ENCODE results near the gene B9D1. TPM values are rescaled to one million over a fixed set of nuclear protein-coding genes. Genes with fewer than 3 reads are reported as not detected.
A peak's percentile ranks its signal among the peaks of the same experiment; 100 is the strongest.

Gene B9D1
- total and polyA plus RNA-seq, 9 of the 15 experiments (the other 6 are each of a cell fraction or from before 2014, with no cell fraction given), result 8.9 to 28.0 (median 17.9) TPM

- TF ChIP-seq SRSF9 (IDR thresholded peaks at IDR 0.05; ENCODE audit: borderline replicate concordance, low read depth, low read length) (no peak), JUND (IDR thresholded peaks at IDR 0.05; ENCODE audit: borderline replicate concordance, low read depth, low read length) (peak; percentile 86), JUND (tag; IDR thresholded peaks at IDR 0.05; ENCODE audit: borderline replicate concordance, low read depth, low read length) (peak; percentile 75; the same call in 2 of the 3 replicates), ZNF217 (CRISPR knock-in tag; IDR thresholded peaks at IDR 0.05) (no peak), NBN (IDR thresholded peaks at IDR 0.05; ENCODE audit: low read depth) (no peak), DDX20 (tag; IDR thresholded peaks at IDR 0.05; ENCODE audit: low read depth) (no peak), SMARCA4 (IDR thresholded peaks at IDR 0.05) (peak; percentile 88), NR1H2 (CRISPR knock-in tag; IDR thresholded peaks at IDR 0.05) (no peak), MEIS2 (IDR thresholded peaks at IDR 0.05; ENCODE audit: partially characterized antibody) (peak; percentile 91), SMARCC2 (IDR thresholded peaks at IDR 0.05; ENCODE audit: low read depth) (peak; percentile 67; the same call in 1 of the 2 replicates), ZNF766 (CRISPR knock-in tag; conservative IDR thresholded peaks at IDR 0.05) (no peak), POLR2G (IDR thresholded peaks at IDR 0.05; ENCODE audit: low read depth, low read length) (0 out of 2 replicates have a peak, but pooled peaks have one; percentile 29), CBX5 (IDR thresholded peaks at IDR 0.05; ENCODE audit: borderline replicate concordance, low read depth) (no peak), VEZF1 (CRISPR knock-in tag; IDR thresholded peaks at IDR 0.05) (no peak), GTF2F1 (IDR thresholded peaks at IDR 0.05; ENCODE audit: low read depth, low read length) (no peak), ZNF239 (CRISPR knock-in tag; IDR thresholded peaks at IDR 0.05) (no peak), SRF (CRISPR knock-in tag; IDR thresholded peaks at IDR 0.05) (no peak), GATAD2B (IDR thresholded peaks at IDR 0.05; ENCODE audit: borderline replicate concordance) (no peak), ZNF224 (CRISPR knock-in tag; IDR thresholded peaks at IDR 0.05) (no peak), HOMEZ (CRISPR knock-in tag; IDR thresholded peaks at IDR 0.05) (no peak), NFE2L1 (tag; IDR thresholded peaks at IDR 0.05; ENCODE audit: borderline replicate concordance, low read depth) (peak; percentile 49; the same call in 1 of the 2 replicates), RBFOX2 (IDR thresholded peaks at IDR 0.05; ENCODE audit: low read depth, low read length) (no peak), ZNF707 (CRISPR knock-in tag; conservative IDR thresholded peaks at IDR 0.05) (no peak), ELF1 (tag; IDR thresholded peaks at IDR 0.05) (no peak), LARP7 (IDR thresholded peaks at IDR 0.05) (no peak), ATF7 (IDR thresholded peaks at IDR 0.05) (peak; percentile 32; the same call in 1 of the 2 replicates), TGIF2 (CRISPR knock-in tag; IDR thresholded peaks at IDR 0.05) (no peak), MAFF (IDR thresholded peaks at IDR 0.05; ENCODE audit: low read length) (peak; percentile 79)
Observed at GRCh38 chr17:19346351-19347255, 15.9 kb downstream of the B9D1 start (continued).

Data from K562 (cell line).